Effector CD4-positive, alpha-beta T cell (primary cell): Measurements from ENCODE around the gene FAAH.

Experiments
- DNase-seq: peaks from one replicate; pipeline ENCODE4 v3.0.0-alpha.2; 2020

FAAH gene

GRCh38 chr1:46423574-46424240 is 29.6 kb downstream of the FAAH start:
- DNase-seq, result no peak

DNA sequence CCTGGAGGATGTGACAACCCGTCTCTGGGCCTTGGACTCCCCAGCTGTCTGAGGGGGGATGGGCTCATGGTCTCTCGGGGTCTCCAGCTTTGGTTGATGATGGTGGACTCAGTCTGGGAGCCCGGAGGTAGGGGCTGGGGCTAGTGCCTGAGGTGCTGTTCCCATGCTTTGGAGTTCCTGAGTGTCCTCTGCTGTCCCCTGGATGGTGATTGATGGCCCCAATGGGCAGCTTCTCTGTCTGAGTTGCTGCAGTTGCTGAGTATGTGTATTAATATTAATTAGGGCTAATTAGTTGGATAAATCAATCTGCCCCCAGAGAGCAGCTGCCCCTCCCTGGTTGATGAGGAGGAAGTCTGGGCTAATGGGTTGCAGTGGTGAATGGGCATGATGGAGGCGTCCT is 30.6 kb downstream of the FAAH start:
- DNase-seq, result no peak

GRCh38 chr1:46425726-46426125 is 31.6 kb downstream of the FAAH start:
- no peak for DNase-seq

- DNase-seq, result no peak
Measured at GRCh38 chr1:46427541-46427940, 33.4 kb downstream of the FAAH start.

GRCh38 chr1:46429436-46429835 is 35.3 kb downstream of the FAAH start:
- no peak for DNase-seq

GRCh38 chr1:46431695-46432094 is 37.6 kb downstream of the FAAH start:
- DNase-seq, result no peak

DNA sequence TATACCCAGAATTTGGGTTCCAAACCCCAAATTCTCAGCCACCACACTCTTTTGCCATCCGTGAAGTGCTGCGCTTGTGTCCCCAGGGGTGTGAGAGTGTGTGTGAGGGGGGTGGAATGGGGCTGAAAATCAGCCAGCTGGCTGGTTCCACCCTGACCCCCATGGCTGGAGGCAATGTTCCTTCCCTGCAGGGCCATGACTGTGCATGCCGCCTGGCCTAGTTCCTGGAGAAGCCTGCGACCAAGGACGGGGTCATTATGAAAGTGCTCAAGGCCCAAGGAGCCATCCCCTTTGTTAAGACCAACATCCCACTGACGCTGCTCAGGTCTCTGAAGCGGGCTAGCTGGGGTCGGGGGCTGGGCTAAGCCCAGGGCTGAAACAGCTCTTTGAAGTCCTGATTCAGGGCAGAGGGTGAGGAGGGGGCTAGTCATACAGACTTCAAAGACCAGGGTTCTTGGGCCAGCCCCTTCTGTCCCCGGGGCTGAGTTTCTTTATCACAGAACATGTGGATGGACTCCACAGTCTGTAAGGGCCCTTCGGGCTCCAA is 38.7 kb downstream of the FAAH start:
- DNase-seq, result no peak

- no peak for DNase-seq
Measured at GRCh38 chr1:46434358-46434757, 40.2 kb downstream of the FAAH start.

DNA sequence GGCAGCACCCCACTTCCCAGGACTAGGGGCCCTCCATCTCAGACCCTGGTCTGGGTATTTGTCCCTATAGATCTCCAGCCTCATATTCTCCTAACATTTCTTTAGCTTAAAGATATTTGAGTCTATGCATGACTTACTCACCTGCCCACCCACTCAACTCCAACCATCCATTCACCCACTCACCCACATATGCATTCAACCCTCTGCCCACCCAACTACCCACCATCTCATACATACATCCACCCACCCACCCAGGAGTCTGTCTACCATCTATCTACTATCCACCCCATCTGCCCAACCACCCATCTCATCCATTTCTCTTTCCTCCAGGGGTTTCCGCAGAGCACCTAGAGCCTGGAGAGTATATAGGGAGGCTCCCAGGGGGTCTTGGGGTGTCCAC is 42.7 kb downstream of the FAAH start:
- no peak for DNase-seq

- DNase-seq, result no peak
Measured at GRCh38 chr1:46437723-46438122, 43.6 kb downstream of the FAAH start.

- no peak for DNase-seq
Measured at GRCh38 chr1:46438346-46438745, 44.2 kb downstream of the FAAH start.

- no peak for DNase-seq
Measured at GRCh38 chr1:46440478-46440877, 46.4 kb downstream of the FAAH start.

- DNase-seq, result peak; percentile 50
Measured at GRCh38 chr1:46442317-46443161, 48.4 kb downstream of the FAAH start.

GRCh38 chr1:46444466-46444865 is 50.3 kb downstream of the FAAH start:
- DNase-seq, result no peak

DNA sequence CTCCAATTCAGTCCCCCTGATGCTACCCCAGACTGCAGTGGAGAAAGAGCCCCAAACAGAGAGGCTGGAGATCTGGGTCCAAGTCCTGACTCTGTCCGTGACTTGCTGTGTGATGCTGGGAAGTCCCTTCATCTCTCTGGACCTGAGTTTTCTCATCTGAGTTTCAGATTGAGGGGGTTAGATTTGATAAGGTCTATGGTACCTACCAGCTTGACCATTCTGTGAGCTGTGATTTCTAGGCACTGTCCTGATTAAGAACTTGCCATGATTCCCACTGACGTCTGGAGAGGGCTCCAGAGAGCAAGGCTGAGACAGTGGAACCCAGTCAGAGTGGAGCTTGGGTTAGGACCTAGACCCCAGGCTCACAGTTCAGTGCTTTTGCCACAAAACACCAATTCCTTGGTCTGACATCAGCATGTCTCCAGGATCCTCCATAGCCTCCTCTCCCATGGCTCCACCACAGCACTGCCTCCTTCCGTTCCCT is 51.7 kb downstream of the FAAH start:
- DNase-seq, result no peak

GRCh38 chr1:46446646-46447498 is 52.8 kb downstream of the FAAH start:
- DNase-seq, result peak; percentile 65

DNA sequence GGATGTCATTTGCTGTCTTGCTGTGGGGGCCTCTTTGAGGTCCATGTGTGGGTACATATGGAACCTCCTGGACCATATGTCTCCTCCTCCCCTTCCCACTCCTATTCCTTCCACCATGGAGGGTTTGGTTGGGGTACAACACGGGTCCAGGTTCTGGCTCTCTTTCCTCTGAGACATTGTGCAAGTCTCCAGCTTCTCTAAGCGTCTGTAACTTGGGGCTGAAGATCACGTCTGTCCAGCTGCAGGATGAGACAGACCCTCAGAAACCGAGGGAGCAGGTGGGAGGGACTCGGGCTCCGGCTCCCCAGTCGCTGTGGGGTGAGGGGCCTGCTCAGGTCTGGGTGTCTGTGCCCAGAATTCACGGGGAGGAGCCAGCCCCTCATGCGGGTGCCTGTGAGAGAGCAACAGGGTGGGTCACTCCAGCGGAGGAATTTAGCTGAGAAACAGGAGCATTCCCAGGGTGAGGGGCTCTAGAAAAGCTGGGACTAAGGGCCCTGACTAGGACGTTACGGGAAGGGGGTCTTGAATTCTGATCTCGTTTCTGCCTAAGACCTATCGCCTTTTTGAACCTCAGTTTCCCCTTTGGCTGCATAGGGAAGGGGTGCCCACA is 53.5 kb downstream of the FAAH start:
- no peak for DNase-seq

DNA sequence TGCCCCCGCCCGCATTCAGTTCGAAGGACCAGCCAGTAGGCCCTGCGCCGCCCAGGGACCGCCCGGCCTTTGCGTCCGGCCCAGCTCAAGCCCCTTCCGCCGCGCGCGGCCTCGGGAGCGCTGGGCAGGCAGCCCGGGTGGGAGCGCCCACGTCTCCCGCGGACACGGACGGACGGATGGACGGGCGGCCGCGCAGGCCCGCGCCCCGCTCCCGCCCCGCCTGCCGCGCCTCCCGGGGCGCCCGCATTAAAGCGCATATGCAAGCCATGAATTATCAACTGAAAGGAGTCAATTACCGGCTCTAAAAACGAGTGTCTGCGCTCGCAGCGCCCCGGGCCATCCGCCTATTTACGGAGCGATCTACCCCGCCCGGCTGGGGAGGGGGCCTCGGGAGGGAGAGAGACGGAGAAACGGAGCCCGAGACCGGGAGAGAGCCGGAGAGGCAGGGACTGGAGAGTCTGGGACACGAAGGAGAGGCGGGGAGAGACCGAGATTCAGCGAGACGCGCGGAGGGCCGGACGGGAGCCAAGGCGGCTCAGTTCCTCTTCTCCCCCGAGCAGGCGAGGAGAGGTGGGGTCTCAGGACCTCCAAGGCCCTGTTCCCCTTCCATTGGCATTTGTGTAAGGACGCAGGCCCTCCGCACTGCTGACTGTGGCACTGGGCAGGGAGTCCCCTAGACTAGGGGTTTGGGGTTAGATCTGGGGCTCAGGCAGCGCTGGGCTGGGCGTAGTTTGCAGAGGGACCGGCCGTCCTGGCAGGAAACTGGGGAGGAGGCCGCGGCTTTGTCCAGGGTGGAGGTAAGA is 54.2 kb downstream of the FAAH start:
- DNase-seq, result no peak

- DNase-seq, result no peak
Measured at GRCh38 chr1:46449223-46450159, 55.4 kb downstream of the FAAH start.

DNA sequence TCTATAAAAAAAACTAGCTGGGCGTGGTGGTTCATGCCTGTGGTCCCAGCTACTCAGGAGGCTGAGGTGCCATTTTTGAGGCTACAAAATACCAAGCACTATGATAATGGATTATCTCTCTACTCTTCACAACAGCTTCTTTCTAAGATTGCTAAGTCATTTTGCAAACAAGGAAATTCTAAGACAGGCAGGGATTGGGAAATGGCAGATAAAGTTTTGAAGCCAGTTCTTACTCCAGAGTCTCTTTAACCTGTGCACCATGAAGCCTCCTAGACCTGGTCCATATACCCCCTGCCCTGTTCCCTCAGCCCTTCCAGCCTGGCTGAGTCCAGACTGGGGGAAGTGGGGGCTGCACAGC is 56.0 kb downstream of the FAAH start:
- no peak for DNase-seq
